ENCODE results near the gene EFNA5. TPM values are rescaled to one million over a fixed set of nuclear protein-coding genes. Genes with fewer than 3 reads are reported as not detected.

Gene EFNA5
- polyA plus RNA-seq, 1 of the 3 experiments (the other 2 are of a cell fraction), result 0.81 TPM

- no peaks in the 10 kb centered on the region for H3K36me3 ChIP-seq (replicated peaks in 1 of 2; ENCODE audit: control insufficient read depth in 1 of 2, insufficient read depth in 2 of 2, low read length in 1 of 2)
- peaks cover 8 to 28% of the 10 kb centered on the region in 2 experiments for H3K4me1 ChIP-seq (ENCODE audit: control insufficient read depth in 1 of 2, insufficient read depth in 2 of 2, low read depth in 1 of 2, low read length in 1 of 2)
- H3K9ac ChIP-seq, result no peak overlapping the region
- H4K20me1 ChIP-seq (ENCODE audit: insufficient read depth), result no peaks in the 10 kb centered on the region
- H3K9me2 ChIP-seq, result no peaks in the 10 kb centered on the region
- ChIA-PET POLR2A (no interaction called here), CTCF (interaction anchor here (1.0 kb wide), 1 partner anchor 9 kb away, joined by 3 read pairs; no protein-coding TSS in a partner anchor)
- H3K4me2 ChIP-seq, result peak overlapping the region; percentile 48; the same call in 1 of the 2 replicates
- H3K27ac ChIP-seq (ENCODE audit: low read depth in 2 of 2, low read length in 1 of 2), result peak overlapping the region in 1 of 2 experiments; percentile 45; a peak in 3 of 4 replicates
- DNase-seq, result peak; percentile 34
- no peaks in the 10 kb centered on the region for H3K9me3 ChIP-seq
- peak overlapping the region; percentile 50; the same call in 1 of the 2 replicates for H2AFZ ChIP-seq (ENCODE audit: low read depth)
- TF ChIP-seq REST (IDR thresholded peaks at IDR 0.05; ENCODE audit: low read depth, low read length) (no peak), FOXM1 (IDR thresholded peaks at IDR 0.05; ENCODE audit: low read depth) (no peak), TCF12 (IDR thresholded peaks at IDR 0.05) (0 out of 2 replicates have a peak, but pooled peaks have one; percentile 17), ELF1 (IDR thresholded peaks at IDR 0.05) (no peak), POLR2AphosphoS5 (IDR thresholded peaks at IDR 0.05; ENCODE audit: low read depth, low read length) (no peak), NFIC (IDR thresholded peaks at IDR 0.05; ENCODE audit: borderline replicate concordance) (peak; percentile 46), MXI1 (IDR thresholded peaks at IDR 0.05; ENCODE audit: low read depth, low read length) (no peak), GATA2 (CRISPR knock-in tag; IDR thresholded peaks at IDR 0.05) (no peak), FOSL2 (IDR thresholded peaks at IDR 0.05; ENCODE audit: borderline replicate concordance, low read depth) (no peak), NRF1 (IDR thresholded peaks at IDR 0.05; ENCODE audit: low read depth, low read length) (no peak), ZBTB33 (IDR thresholded peaks at IDR 0.05; ENCODE audit: borderline replicate concordance, low read depth) (no peak), USF2 (IDR thresholded peaks at IDR 0.05; ENCODE audit: borderline replicate concordance, low read depth, low read length) (no peak), TEAD4 (IDR thresholded peaks at IDR 0.05; ENCODE audit: borderline replicate concordance, insufficient read depth) (no peak)
- H3K27me3 ChIP-seq (ENCODE audit: insufficient read depth), result no peaks in the 10 kb centered on the region
- H3K79me2 ChIP-seq (ENCODE audit: insufficient read depth), result no peaks in the 10 kb centered on the region
- H3K4me3 ChIP-seq (ENCODE audit: low read depth in 2 of 2, low read length in 1 of 2), result peak overlapping the region in 1 of 2 experiments; percentile 9; a peak in 1 of 4 replicates
- 21% methylated on average over 1 of the region's 1 CpG for WGBS (ENCODE audit: low lambda C conversion rate)
- H3F3A ChIP-seq (replicated peaks; ENCODE audit: insufficient read depth), result peaks cover 30% of the 10 kb centered on the region
These were observed 240.6 kb downstream of the EFNA5 start for GRCh38 chr5:107430071-107430625.

Data from SK-N-SH (cell line).